GM12878 (cell line): ENCODE results near the gene MAPK1IP1L. TPM values are rescaled to one million over a fixed set of nuclear protein-coding genes. Genes with fewer than 3 reads are reported as not detected.

Source experiments
- ATAC-seq: fragments of 200-7000 bp; cut with Tn5 transposase; 3 replicates; pipeline ENCODE4 v1.9.1; 2020; ENCODE audit warnings: mild to moderate bottlenecking, moderate library complexity
- BruUV-seq: library from RNA; stranded (reverse); fragments of 400-500 nt; replicated peaks from 2 replicates; lab custom pipeline; 2021; lab: Mats Ljungman, UMichigan
- CTCF ChIA-PET: fragments of 300-600 bp; sonication (Branson Sonifier 250); formaldehyde crosslinking; extraction: SDS; loops from one replicate; lab custom pipeline; 2021; ENCODE audit warnings: inconsistent platforms; lab: Yijun Ruan, JAX
- POLR2A ChIA-PET: fragments of 350-600 bp; formaldehyde crosslinking; extraction: SDS; loops from one replicate; lab custom pipeline; 2021; ENCODE audit warnings: inconsistent platforms; lab: Charles Lee
- RAD21 ChIA-PET: fragments of 300-600 bp; sonication (Branson Sonifier 250); formaldehyde crosslinking; loops from one replicate; lab custom pipeline; 2023; ENCODE audit warnings: antibody characterized with exemption; ENCODE audit not compliant: unreplicated experiment; lab: Charles Lee
- SMC1A ChIA-PET: fragments of 300-600 bp; sonication (Branson Sonifier 250); formaldehyde crosslinking; loops from one replicate; lab custom pipeline; 2023; ENCODE audit not compliant: unreplicated experiment, uncharacterized antibody; lab: Charles Lee
- DNase-seq: peaks from one replicate; pipeline ENCODE4 v3.0.0-alpha.2; 2011; ENCODE audit warnings: low read depth, low spot score
- FAIRE-seq: peaks from 3 replicates; lab custom pipeline; 2011; peaks lifted over from hg19 to GRCh38; lab: Jason Lieb, UNC
- H2AFZ ChIP-seq: 2 replicates; pipeline ENCODE4 v1.6.0; 2011; ENCODE audit warnings: low read depth, low read length, control low read depth; ENCODE audit not compliant: control insufficient read depth
- H3K27ac ChIP-seq: 2 replicates; pipeline ENCODE4 v1.5.1; 2011; ENCODE audit warnings: control low read depth; ENCODE audit not compliant: control insufficient read depth, insufficient read depth
- H3K27me3 ChIP-seq, 2 experiments: replicated peaks in 1 of 2; 2 replicates each; pipeline versions ENCODE4 v1.6.0 to v1.6.1; 2011; ENCODE audit warnings: low read length in 1 of 2; ENCODE audit not compliant: control insufficient read depth in 2 of 2, insufficient read depth in 2 of 2
- H3K36me3 ChIP-seq, 2 experiments: 2 replicates each; pipeline ENCODE4 v1.5.1; 2011; ENCODE audit warnings: low read length in 1 of 2; ENCODE audit not compliant: control insufficient read depth in 2 of 2, insufficient read depth in 2 of 2
- H3K4me1 ChIP-seq: 2 replicates; pipeline ENCODE4 v1.6.1; 2011; ENCODE audit warnings: mild to moderate bottlenecking, low read length, moderate library complexity, mixed read lengths; ENCODE audit not compliant: control insufficient read depth, insufficient read depth
- H3K4me2 ChIP-seq: 2 replicates; pipeline ENCODE4 v1.6.0; 2011; ENCODE audit warnings: control low read depth; ENCODE audit not compliant: control insufficient read depth, insufficient read depth
- H3K4me3 ChIP-seq: fragments of 200-600 bp; sonication (generic); 2 replicates; pipeline ENCODE4 v1.5.1; 2016
- H3K79me2 ChIP-seq: 2 replicates; pipeline ENCODE4 v1.6.0; 2011; ENCODE audit warnings: low read length; ENCODE audit not compliant: control insufficient read depth, insufficient read depth
- H3K9ac ChIP-seq: 2 replicates; pipeline ENCODE4 v1.8.0; 2011; ENCODE audit warnings: low read length, control low read depth, mixed read lengths; ENCODE audit not compliant: control insufficient read depth, insufficient read depth
- H3K9me3 ChIP-seq: replicated peaks from 3 replicates; pipeline ENCODE4 v1.5.1; 2011; ENCODE audit warnings: mild to moderate bottlenecking, low read length; ENCODE audit not compliant: control insufficient read depth, insufficient read depth
- H4K20me1 ChIP-seq: 2 replicates; pipeline ENCODE4 v1.6.0; 2011; ENCODE audit not compliant: control insufficient read depth, insufficient read depth
- CHD1 ChIP-seq: IDR thresholded peaks from 2 replicates; pipeline ENCODE4 v1.6.1; 2012; ENCODE audit warnings: low read depth, low read length, improper control_type of control experiment
- KAT2A ChIP-seq: conservative IDR thresholded peaks from 2 replicates; pipeline ENCODE4 v1.6.1; 2011; ENCODE audit warnings: low read depth, low read length; ENCODE audit not compliant: control insufficient read depth
- MEF2B ChIP-seq: fragments of 450-650 bp; IDR thresholded peaks from 2 replicates; pipeline ENCODE4 v1.6.1; 2018; ENCODE audit warnings: mild to moderate bottlenecking, moderate library complexity; ENCODE audit not compliant: partially characterized antibody, poor library complexity, severe bottlenecking
- PAX8 ChIP-seq: fragments of 450-650 bp; IDR thresholded peaks from 2 replicates; pipeline ENCODE4 v1.6.1; 2017; ENCODE audit warnings: mild to moderate bottlenecking, moderate library complexity
- RBBP5 ChIP-seq: fragments of 200-600 bp; sonication (generic); conservative IDR thresholded peaks from 2 replicates; pipeline ENCODE4 v1.6.1; 2016
- TCF3 ChIP-seq: IDR thresholded peaks from 2 replicates; pipeline ENCODE4 v1.6.1; 2012; ENCODE audit warnings: low read depth, mild to moderate bottlenecking, low read length, borderline replicate concordance; ENCODE audit not compliant: insufficient read depth
- YBX1 ChIP-seq: fragments of 450-650 bp; IDR thresholded peaks from 2 replicates; pipeline ENCODE4 v1.6.1; 2016; ENCODE audit warnings: antibody characterized with exemption
- WGBS: methylation state at CpG from one replicate; pipeline ENCODE4 v1.1.6; 2016; ENCODE audit warnings: low lambda C conversion rate; ENCODE audit not compliant: insufficient replicate concordance, insufficient coverage; ENCODE audit errors: missing lambda C conversion rate; 5-methylcytosine and 5-hydroxymethylcytosine counted together
- in situ Hi-C: fragments of 300-500 bp; cut with MboI; formaldehyde crosslinking; loops from 9 replicates; pipeline ENCODE4 v1.14.3; 2018; ENCODE audit warnings: mixed read lengths
- intact Hi-C: fragments of 100-400 bp; cut with micrococcal nuclease; formaldehyde crosslinking; loops from one replicate; pipeline ENCODE4 v1.14.2; 2022; ENCODE audit not compliant: unreplicated experiment
- polyA plus RNA-seq, 11 experiments: library from polyadenylated mRNA; depleted of rRNA in 4 of 11; unstranded in 6 of 11; stranded (reverse) in 5 of 11; fragments of >200 nt; fragmentation: Nextera tagmentation in 4 of 11; fragmentation: Illumina TruSeq in 1 of 11; extraction: Ambion mirVana in 4 of 11; extraction: Trizol in 1 of 11; gene quantifications; 1 replicate in 1 of 11; 2 replicates in 10 of 11; pipeline versions ENCODE4 v1.2.1 to v1.2.3, GENCODE V29; 2011 to 2016; ENCODE audit warnings: inconsistent platforms in 2 of 11, missing spikeins in 2 of 11, low read depth in 1 of 11
- total RNA-seq, 4 experiments: library from RNA; depleted of rRNA in 3 of 4; stranded (reverse); fragments of >200 nt in 3 of 4; fragmentation: Illumina TruSeq in 1 of 4; extraction: Trizol in 1 of 4; gene quantifications; 2 replicates each; pipeline versions ENCODE4 v1.2.1 to v1.2.3, GENCODE V29; 2013 to 2021

Gene MAPK1IP1L
- total and polyA plus RNA-seq, 10 of the 15 experiments (the other 5 are each of a cell fraction or from before 2014, with no cell fraction given): 44.6 to 117 (median 73.0) TPM

DNA sequence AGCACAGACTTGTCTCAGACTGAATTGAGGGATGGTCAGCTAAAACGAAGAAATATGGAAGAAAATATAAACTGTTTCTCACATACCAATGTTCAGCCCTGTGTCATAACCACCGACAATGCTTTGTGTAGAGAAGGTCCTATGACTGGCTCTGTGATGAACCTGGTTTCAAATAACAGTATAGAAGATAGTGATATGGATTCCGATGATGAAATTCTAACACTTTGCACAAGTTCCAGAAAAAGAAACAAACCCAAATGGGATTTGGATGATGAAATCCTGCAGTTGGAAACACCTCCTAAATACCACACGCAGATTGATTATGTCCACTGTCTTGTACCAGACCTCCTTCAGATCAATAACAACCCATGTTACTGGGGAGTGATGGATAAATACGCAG lies 7.9 kb upstream of the MAPK1IP1L start:
- intact Hi-C loops: no loop called here
- H3K27me3 ChIP-seq: no peaks in the 10 kb centered on the region
- TSS peak; percentile 34 for BruUV-seq
- in situ Hi-C loops: no loop called here
- peaks cover 0 to 4% of the 10 kb centered on the region in 2 experiments for H3K36me3 ChIP-seq
- WGBS: 98% methylated on average over 5 of the region's 5 CpGs
- POLR2A ChIA-PET: interaction anchor here (1.3 to 1.4 kb wide), 2 partner anchors 15 to 29 kb away, joined by 3 read pairs; no protein-coding TSS in a partner anchor
- TF ChIP-seq MEF2B: no peak
- TF ChIP-seq CHD1: no peak
- TF ChIP-seq YBX1: no peak
- TF ChIP-seq RBBP5: no peak
- TF ChIP-seq PAX8: no peak
- TF ChIP-seq KAT2A: no peak
- TF ChIP-seq TCF3: no peak
- TF ChIP-seq, all 136 proteins: peak for 0
- no peak overlapping the region for H2AFZ ChIP-seq
- no peak overlapping the region for H3K4me2 ChIP-seq
- ChIA-PET SMC1A (interaction anchor here (1.0 to 4.9 kb wide), 2 partner anchors 10 to 14 kb away, joined by 3 to 42 read pairs; no protein-coding TSS in a partner anchor), RAD21 (interaction anchor here (5.2 kb wide), 1 partner anchor 15 kb away, joined by 68 read pairs; the partner anchor contains the start of genes SOCS4 and WDHD1), CTCF (interaction anchor here (1.8 to 4.4 kb wide), 2 partner anchors 8 to 14 kb away, joined by 11 to 44 read pairs; partner anchors contain the start of genes MAPK1IP1L, SOCS4 and WDHD1)
- no peaks in the 10 kb centered on the region; the same call in none of the 2 replicates for H3K79me2 ChIP-seq
- DNase-seq (no peak), ATAC-seq (no peak), FAIRE-seq (no peak)
- no peaks in the 10 kb centered on the region for H4K20me1 ChIP-seq
- no peak overlapping the region for H3K4me3 ChIP-seq
- H3K27ac ChIP-seq: no peak overlapping the region
- H3K4me1 ChIP-seq: 0 out of 2 replicates have a peak, but pooled peaks cover 4% of the 10 kb centered on the region
- H3K9ac ChIP-seq: no peak overlapping the region
- no peaks in the 10 kb centered on the region; the same call in 2 of the 3 replicates for H3K9me3 ChIP-seq
